ENCODE results near the gene SLC26A2.

Gene SLC26A2

DNA sequence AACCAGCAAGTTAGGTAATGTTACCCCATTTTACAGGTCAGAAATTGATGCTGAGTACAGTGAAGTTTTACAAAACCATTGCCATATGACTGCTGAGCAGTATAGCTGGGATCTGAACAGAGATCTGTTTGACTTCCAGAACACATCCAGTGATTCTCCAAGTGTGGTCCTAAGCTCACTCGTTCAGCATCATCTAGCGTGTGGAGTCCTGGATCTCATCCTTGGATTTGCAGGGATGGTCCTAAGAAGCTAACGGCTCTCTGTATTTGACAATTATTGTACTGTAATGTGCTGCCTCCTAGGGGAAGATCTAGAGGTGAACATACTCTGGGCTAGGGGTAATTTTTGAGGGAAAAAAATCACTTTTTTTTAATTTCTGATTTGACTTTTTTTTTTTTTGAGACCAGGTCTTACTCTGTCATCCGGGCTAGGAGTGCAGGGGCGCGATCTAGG, 1.4 kb downstream of the SLC26A2 start:
- peak; percentile 65 for DNase-seq (ENCODE audit: low read depth)

DNA sequence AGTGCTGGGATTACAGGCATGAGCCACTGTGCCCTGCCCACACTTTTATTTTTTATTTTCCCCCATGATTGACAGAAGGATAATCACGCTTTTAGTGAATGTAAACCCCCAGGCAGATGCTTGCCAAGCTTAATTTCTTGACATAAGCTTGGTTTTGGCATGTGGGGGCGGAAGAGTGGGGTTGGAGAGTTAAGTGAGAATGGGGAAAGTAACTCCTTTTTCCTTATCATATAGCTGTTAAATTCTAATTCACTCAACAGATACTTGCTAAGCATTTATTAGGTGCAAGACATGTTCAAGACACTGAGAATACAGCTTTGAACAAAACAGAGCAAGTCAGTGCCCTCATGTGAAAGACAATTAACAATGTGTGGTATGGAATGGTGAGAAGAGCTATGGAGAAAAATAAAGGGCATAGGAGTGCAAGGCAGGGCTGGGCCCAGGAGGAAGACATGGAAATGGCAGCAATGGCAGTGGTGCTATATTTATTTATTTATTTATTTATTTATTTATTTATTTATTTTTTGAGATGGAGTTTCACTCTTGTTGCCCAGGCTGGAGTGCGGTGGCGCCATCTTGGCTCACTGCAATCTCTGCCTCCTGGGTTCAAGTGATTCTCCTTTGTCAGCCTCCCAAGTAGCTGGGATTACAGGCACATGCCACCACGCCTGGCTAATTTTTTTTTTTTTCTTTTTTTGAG, 2.2 kb downstream of the SLC26A2 start:
- no peak for DNase-seq (ENCODE audit: low read depth)

- no peak for DNase-seq (ENCODE audit: low read depth)
These were observed 3.2 kb downstream of the SLC26A2 start for GRCh38 chr5:149963729-149964128.

GRCh38 chr5:149966946-149967345, 6.4 kb downstream of the SLC26A2 start:
- no peak for DNase-seq (ENCODE audit: low read depth)

DNA sequence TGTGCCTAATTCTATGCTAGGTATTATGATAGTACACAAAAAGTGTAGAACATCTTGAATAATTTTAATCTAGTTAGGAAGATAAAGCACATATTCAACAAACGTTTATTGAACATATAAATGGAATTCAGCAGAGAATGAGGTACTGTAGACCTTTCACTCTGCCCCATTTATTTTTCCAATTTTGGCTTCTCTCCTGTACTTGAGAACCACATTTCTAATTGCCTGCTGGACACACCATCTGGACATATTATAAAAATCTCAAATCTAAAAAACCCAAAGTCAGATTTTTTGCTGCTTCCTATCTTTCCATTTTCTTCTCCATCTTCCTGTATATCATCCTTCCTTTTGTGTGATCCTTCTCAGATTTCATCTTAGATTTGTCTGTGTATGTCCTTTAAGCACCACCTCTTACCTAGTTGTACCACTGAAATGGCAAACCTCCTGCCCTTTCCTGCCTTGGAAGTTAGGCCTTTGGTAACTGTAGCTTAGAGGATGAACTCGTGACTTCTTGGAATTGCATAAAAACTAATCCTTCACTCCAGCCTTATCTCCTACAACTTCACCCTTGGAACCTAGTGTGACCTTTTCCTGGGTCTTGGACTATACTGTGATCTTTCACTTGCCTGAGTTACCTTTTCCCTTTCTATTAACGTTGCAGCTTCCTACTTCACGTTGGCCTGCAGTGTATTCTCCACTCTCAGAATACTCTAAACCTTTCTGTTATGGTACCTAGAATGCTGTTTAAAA, 8.8 kb downstream of the SLC26A2 start:
- DNase-seq (ENCODE audit: low read depth), result no peak

DNA sequence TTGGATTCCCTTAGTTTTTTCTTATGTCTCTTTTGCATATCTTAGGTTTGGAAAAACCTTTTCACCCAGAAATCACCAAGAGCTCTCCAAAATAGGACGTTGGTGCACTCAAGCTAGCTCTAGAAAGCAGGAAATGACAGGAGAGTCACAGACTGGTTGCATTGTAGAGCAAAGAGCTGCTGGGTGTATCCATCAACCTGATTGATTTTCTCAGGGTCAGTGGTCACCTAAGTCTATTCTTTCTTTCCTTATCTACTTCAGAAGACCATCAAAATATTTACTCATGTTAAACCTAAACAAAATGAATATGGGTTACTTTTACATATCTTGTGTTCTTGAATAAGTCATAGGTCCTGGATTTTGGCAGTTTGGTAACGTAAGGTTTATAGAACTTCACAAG, 14.9 kb downstream of the SLC26A2 start:
- no peak for DNase-seq (ENCODE audit: low read depth)

DNA sequence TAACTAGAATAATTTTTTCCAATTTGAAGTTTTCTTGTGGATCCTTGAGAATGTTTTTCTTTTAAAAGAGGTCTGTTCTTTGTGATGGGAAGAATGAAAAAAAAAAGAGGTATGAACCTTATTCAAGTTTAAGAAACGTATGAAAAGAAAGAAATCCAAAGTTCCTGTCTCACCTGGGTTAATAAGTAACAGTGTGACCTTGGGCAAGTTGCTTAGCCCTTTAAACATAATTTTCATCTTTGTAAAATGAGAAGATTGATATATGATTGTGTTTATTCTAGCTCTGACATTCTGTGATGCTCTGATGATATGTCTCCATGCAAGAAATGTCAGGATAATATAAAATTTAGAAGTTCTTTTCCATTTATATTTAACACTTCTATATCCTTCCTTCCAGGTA, 19.3 kb downstream of the SLC26A2 start:
- DNase-seq (ENCODE audit: low read depth), result no peak

DNA sequence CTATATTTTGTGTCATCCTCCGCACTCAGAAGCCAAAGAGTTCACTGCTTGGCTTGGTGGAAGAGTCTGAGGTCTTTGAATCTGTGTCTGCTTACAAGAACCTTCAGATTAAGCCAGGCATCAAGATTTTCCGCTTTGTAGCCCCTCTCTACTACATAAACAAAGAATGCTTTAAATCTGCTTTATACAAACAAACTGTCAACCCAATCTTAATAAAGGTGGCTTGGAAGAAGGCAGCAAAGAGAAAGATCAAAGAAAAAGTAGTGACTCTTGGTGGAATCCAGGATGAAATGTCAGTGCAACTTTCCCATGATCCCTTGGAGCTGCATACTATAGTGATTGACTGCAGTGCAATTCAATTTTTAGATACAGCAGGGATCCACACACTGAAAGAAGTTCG, 20.6 kb downstream of the SLC26A2 start:
- no peak for DNase-seq (ENCODE audit: low read depth)

DNA sequence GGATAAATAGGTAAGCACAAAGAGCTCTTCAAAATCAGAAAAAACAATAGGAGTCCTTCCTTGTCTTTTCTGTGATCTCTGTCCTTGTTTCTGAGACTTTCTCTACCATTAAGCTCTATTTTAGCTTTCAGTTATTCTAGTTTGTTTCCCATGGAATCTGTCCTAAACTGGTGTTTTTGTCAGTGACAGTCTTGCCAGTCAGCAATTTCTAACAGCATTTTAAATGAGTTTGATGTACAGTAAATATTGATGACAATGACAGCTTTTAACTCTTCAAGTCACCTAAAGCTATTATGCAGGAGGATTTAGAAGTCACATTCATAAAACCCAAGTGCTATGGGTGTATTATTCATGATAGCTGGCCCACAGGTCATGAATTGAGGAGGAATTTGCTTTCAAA, 21.9 kb downstream of the SLC26A2 start:
- DNase-seq (ENCODE audit: low read depth), result no peak

GRCh38 chr5:149988126-149988525, 27.6 kb downstream of the SLC26A2 start:
- DNase-seq (ENCODE audit: low read depth), result no peak

DNA sequence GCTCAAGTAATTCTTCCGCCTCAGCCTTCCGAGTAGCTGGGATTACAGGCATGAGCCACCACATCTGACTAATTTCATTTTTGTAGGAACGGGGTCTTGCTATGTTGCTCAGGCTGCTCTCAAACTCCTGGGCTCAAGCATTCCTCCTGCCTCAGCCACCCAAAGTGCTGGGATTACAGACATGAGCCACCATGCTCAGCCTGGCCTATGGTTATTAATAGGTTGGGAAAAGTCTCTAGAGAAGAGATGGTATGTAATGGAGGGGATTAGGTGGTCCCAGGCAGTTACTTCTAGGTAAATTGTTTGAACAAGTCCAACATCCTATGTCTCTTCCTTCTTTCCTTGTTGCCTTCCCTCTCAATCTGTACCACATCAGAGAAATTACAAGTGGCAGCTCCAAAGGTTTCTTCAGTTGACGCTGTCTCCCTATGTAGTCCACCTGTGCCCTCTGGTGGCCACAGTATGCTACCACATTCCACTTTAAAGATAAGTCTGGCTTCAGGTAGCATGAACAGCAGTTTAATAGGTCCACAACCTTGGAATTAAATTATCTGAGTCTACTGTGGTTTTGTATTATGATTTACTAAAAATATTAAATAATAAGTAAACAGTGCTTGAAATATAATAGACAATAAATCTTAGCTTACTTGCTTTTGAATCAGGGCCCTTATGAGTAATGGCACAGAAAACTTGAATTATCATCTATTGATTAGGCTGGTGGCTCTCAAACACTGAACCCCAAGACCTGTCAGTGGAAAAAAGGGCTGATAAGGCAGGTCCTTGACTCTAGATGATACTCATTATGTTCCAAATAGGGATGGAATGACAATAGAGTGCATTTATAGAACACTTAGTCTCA, 30.2 kb downstream of the SLC26A2 start:
- peak; percentile 70 for DNase-seq (ENCODE audit: low read depth)

GRCh38 chr5:149993471-149993870, 32.9 kb downstream of the SLC26A2 start:
- DNase-seq (ENCODE audit: low read depth), result no peak

GRCh38 chr5:149995385-149996204, 35.0 kb downstream of the SLC26A2 start:
- no peak for DNase-seq (ENCODE audit: low read depth)

GRCh38 chr5:149996205-149996890, 35.8 kb downstream of the SLC26A2 start:
- DNase-seq (ENCODE audit: low read depth), result no peak

GRCh38 chr5:149998281-149998680, 37.7 kb downstream of the SLC26A2 start:
- no peak for DNase-seq (ENCODE audit: low read depth)

- DNase-seq (ENCODE audit: low read depth), result no peak
These were observed 38.8 kb downstream of the SLC26A2 start for GRCh38 chr5:149999359-149999758.

GRCh38 chr5:149999866-150000255, 39.3 kb downstream of the SLC26A2 start:
- no peak for DNase-seq (ENCODE audit: low read depth)

GRCh38 chr5:150000256-150000989, 39.9 kb downstream of the SLC26A2 start, which contains the start of the genes HMGXB3 and TIGD6:
Gene HMGXB3, plus strand, starts transcription at chr5:150000739. Its CDS starts 4,114 bp downstream, at chr5:150004853.
Gene TIGD6, minus strand, starts transcription at chr5:150000654. Its CDS starts 4,306 bp downstream, at chr5:149996348.
- peak; percentile 95 for DNase-seq (ENCODE audit: low read depth)

GRCh38 chr5:150000990-150001659, 40.6 kb downstream of the SLC26A2 start:
- peak; percentile 75 for DNase-seq (ENCODE audit: low read depth)

Data from iris pigment epithelial cell (primary cell).